GM18519 (cell line): ENCODE data around the gene GPC2.
"Not testable (repeated sequence)": the region's sequence is repeated elsewhere in the genome, so short reads cannot be mapped to it uniquely, and the experiment has no call there.

Experiments
- ATAC-seq: cut with Tn5 transposase; IDR thresholded peaks from one replicate; pipeline ENCODE4 v1.9.1; 2021; ENCODE audit warnings: mild to moderate bottlenecking, moderate library complexity; ENCODE audit not compliant: unreplicated experiment, low FRiP score

GPC2 gene

GRCh38 chr7:100204454-100204853 lies 27.3 kb upstream of the GPC2 start:
- no peak for ATAC-seq

- ATAC-seq, result no peak
Measured at GRCh38 chr7:100200693-100201092, 23.5 kb upstream of the GPC2 start.

DNA sequence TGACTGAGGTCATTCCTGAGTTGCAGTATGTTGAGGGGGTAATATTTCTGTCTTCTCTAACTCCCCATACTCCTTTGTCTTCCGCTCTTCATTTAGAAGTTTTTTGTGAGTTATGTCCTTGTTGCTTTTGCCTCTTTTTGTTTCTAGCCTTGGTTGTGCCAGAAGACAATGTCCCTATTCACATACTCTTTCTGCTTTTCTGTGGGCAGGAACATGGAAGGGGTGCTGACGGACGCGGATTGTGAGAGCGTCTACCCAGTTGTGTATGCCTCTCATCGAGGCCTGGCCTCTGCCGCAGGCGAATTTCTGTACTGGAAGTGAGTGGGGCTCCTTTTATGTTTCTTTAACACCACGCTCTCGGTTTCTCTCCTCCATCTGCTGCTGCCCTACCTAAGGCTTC lies 21.1 kb upstream of the GPC2 start:
- no peak for ATAC-seq

- ATAC-seq, result not testable (repeated sequence)
Measured at GRCh38 chr7:100195901-100196322, 18.7 kb upstream of the GPC2 start.

DNA sequence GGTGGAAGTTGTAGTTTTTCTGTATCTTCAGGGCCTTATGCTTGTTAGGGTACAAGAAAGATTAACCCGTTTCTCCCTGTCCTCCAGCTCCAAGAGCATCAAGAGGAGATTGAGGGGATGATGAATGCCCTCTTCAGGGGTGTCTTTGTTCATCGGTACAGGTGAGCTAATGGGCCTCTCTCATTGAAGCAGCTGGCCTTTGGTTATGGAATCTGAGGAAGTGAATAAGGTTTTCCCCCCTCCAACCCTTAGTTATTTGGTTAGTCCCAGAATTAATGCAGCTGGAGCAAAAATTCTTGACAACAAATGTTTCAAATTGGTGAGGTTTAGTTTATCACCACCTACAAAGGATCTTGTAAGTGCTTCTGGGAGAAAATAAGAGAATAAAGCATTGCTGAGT lies 18.0 kb upstream of the GPC2 start:
- ATAC-seq, result no peak

DNA sequence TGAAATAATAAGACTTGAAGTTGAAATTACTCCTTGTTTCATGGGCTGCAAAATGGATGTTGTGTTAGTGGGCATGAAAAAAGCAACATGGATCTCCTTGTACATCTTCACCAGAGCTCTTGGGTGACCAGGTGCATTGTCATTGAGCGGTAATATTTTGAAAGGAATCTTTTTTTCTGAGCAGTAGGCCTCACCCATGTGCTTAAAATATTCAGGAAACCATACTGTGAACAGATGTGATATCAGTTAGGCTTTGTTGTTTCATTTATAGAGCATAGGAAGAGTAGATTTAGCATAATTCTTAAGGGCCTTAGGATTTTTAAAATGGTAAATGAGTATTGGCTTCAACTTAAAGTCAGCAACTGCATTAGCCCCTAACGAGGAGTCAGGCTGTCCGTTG lies 15.8 kb upstream of the GPC2 start:
- no peak for ATAC-seq

- ATAC-seq, result not testable (repeated sequence)
Measured at GRCh38 chr7:100192281-100192862, 15.2 kb upstream of the GPC2 start.

- no peak for ATAC-seq
Measured at GRCh38 chr7:100191775-100192174, 14.6 kb upstream of the GPC2 start.

GRCh38 chr7:100190048-100190711 lies 13.0 kb upstream of the GPC2 start:
- ATAC-seq, result no peak

GRCh38 chr7:100189061-100189460 lies 11.9 kb upstream of the GPC2 start:
- ATAC-seq, result no peak

DNA sequence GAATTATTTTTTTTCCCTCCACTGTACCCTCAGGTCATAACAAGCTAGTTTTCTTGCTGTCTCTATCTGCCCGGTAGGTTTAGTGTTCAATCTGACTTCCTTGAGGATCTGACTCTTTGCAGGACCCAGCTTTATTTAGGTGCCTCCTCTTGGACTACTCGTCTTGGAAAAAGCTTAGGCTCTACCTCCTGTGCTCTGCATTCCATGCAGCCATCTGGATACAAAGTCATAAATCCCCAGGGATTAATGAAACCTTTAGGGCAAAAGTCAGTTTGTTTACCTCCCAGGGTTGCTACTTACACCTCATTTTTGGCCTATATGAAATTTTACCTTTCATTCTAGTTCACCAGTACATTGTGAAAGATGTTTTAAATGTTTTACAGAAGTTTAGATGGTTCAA lies 8.5 kb upstream of the GPC2 start:
- no peak for ATAC-seq

- ATAC-seq, result not testable (repeated sequence)
Measured at GRCh38 chr7:100183090-100183489, 5.9 kb upstream of the GPC2 start.

GRCh38 chr7:100182616-100183015 lies 5.4 kb upstream of the GPC2 start:
- ATAC-seq, result not testable (repeated sequence)

DNA sequence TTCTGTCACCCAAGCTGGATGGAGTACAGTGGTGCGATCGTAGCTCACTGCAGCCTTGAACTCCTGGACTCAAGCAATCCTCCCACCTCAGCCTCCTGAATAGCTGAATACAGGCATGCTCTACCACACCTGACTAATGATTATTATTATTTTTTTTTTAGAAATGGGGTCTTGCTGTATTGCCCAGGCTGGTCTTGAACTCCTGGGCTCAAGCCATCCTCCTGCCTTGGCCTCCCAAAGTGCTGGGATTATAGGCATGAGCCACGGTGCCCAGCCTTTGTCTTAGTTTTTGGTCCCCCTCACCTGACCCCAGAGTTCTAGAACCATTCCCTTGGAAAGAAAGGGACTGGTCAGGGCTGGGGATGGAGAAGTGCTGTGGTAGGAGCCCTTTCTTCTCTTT lies 2.9 kb upstream of the GPC2 start:
- not testable (repeated sequence) for ATAC-seq

- no peak for ATAC-seq
Measured at GRCh38 chr7:100176096-100177044, 811 bp downstream of the GPC2 start.

DNA sequence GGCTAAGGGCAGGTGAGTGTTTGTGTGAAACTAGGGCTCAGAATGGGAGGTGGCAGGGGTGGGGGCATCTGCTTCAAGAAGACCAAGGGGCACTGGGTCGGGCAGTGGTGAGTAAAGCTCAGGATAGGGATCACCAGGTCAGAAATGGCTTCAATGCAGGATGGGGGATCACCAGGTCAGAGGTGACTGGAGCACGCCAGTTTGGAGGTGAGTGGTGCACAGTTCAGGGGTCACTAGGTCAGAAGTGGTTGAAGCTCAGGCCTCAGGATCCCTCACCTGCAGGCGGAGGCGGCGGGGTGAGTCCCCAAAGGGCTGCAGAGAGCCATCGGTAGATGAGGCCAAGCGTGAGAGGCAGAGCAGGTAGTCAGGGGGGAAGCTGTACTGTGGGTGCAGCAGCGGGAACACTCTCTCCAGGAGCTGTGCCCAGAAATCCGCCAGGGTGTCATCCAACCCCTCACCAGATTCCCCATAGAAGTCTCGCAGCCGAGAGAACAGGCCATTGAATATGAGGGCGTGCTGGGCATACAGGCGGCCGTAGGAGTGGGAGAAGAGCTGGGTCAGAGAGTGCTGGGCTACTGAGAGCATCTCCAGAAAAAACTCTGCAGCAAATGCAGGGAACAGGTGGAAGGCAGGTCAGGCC lies 1.8 kb downstream of the GPC2 start:
- ATAC-seq, result no peak

DNA sequence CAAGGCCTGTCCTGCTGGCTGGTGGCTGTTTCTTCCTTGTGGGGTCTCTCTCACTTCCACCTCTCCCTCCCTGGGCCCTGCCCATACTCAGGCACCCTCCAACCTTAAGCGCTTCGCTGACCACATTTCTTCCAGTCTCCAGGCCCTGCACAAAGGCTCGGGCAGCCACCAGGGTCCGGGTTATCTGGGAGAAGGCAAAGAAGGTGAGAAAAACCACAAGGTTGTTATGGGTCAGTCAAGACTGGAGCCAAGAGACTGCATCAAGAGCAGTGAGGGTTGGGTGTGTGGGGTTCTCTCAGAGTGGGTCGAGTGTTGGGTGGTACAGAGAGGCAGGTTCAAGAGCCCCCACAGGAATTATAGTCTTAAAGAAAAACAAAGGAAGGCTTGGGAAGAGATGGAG lies 2.6 kb downstream of the GPC2 start:
- no peak for ATAC-seq

- ATAC-seq, result no peak
Measured at GRCh38 chr7:100173806-100174495, 3.2 kb downstream of the GPC2 start.

DNA sequence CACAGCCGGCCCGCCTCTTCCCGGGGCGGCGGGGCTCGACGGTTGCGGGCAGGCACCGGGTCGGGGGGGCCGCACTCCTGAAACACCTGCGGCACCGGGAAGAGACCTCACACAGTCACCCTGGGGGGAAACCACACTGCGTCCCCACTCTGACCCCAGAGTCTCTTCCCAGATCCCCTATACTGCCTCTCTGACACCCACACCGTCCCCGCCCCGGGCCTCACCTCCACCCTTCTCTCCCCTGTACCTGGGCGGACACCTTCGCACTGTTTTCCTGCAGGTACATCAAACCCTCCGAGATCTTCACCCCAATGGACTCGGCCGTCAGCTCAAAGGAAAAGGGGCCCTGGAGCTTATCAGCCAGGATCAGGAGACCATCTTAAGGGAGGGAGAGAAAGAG lies 5.3 kb downstream of the GPC2 start:
- no peak for ATAC-seq

DNA sequence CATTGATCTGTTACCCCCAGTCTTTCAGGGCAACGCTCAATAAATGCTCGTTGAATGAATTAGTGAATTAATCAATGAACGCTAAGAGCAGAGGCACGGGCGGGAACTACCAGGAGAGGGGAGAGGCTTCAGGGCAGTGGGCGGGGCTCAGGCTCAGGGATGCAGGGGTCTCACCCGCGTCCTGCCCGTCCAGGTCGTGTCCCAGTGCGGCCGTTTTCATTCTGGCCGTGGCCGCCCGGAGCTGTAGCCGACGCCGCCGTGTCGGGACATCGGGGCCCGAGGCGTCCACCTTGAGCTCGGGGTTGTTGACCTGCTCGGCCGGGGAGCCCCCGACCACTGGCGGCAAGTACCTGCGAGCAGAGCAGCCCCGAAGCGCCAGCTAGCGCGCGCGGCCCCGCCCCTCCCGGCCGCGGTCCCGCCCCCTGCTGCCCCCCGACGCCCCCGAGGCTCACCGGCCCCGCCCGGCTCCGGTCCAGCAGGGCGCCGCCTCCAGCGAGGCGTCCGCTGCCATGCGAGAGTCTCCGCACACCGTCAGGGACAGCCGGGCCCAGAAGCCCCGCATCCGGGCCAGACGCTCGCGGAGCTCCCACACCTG lies 6.0 kb downstream of the GPC2 start:
- ATAC-seq, result no peak
